Uterus (tissue), 2 donors: ENCODE results near the gene PRTN3.

Experiments
- POLR2A ChIP-seq, 2 donors: fragments of 450-650 bp; IDR thresholded peaks; one replicate each; pipeline ENCODE4 v1.6.1; 2016; ENCODE audit warnings: antibody characterized with exemption in 2 of 2, mild to moderate bottlenecking in 1 of 2, moderate library complexity in 1 of 2
- TF ChIP-seq, protein P1 (sequence below), 4 experiments: fragments of 200-600 bp in 2 of 4; fragments of 450-650 bp in 2 of 4; sonication (generic) in 2 of 4; IDR thresholded peaks; one replicate each; pipeline ENCODE4 v1.5.1; 2016 to 2019; ENCODE audit warnings: antibody characterized with exemption in 4 of 4, mild to moderate bottlenecking in 2 of 4, moderate library complexity in 1 of 4

DNA sequence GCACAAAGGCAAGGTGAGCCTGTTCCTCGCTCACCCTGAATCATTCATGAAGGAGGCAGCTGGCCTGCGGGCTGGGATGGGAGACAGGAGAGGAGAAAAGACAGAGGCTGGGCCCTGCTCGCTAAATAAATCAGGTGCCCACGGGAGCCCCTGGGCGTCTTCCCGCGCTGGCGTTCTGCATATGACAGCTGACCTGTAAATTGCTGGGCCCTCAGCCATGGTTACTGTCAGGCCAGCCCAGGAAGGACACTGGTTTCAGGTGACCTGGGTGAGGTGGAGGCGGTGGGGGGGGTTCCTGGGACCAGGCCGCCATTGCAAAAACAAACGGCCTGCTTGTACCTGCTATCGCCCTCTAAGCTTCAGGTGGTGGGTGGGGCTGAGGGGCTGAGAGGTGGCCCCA lies 47.0 kb upstream of the PRTN3 start:
- TF ChIP-seq, protein P1, sequence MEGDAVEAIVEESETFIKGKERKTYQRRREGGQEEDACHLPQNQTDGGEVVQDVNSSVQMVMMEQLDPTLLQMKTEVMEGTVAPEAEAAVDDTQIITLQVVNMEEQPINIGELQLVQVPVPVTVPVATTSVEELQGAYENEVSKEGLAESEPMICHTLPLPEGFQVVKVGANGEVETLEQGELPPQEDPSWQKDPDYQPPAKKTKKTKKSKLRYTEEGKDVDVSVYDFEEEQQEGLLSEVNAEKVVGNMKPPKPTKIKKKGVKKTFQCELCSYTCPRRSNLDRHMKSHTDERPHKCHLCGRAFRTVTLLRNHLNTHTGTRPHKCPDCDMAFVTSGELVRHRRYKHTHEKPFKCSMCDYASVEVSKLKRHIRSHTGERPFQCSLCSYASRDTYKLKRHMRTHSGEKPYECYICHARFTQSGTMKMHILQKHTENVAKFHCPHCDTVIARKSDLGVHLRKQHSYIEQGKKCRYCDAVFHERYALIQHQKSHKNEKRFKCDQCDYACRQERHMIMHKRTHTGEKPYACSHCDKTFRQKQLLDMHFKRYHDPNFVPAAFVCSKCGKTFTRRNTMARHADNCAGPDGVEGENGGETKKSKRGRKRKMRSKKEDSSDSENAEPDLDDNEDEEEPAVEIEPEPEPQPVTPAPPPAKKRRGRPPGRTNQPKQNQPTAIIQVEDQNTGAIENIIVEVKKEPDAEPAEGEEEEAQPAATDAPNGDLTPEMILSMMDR (IDR thresholded peaks at IDR 0.05) = no peak
- no peak for TF ChIP-seq POLR2A (IDR thresholded peaks at IDR 0.05)
